WERI-Rb-1 (cell line): Measurements from ENCODE around the gene RFTN1.

Experiments used
- DNase-seq: peaks from one replicate; pipeline ENCODE4 v3.0.0-alpha.2; 2020
- H3K27ac ChIP-seq: fragments of 250-450 bp; sonication (Bioruptor Pico); 2 replicates; pipeline ENCODE4 v1.5.1; 2020; ENCODE audit warnings: mild to moderate bottlenecking, moderate library complexity
- H3K27me3 ChIP-seq: fragments of 250-450 bp; sonication (Bioruptor Pico); 2 replicates; pipeline ENCODE4 v1.5.1; 2021; ENCODE audit warnings: mild to moderate bottlenecking, low read depth, moderate library complexity; ENCODE audit not compliant: insufficient read depth, severe bottlenecking
- H3K36me3 ChIP-seq: fragments of 250-450 bp; sonication (Bioruptor Pico); 2 replicates; pipeline ENCODE4 v1.5.1; 2020; ENCODE audit warnings: mild to moderate bottlenecking, moderate library complexity
- H3K4me3 ChIP-seq: 2 replicates; pipeline ENCODE4 v1.5.1; 2011; ENCODE audit warnings: low read depth, mild to moderate bottlenecking, control low read depth, low read length
- H3K9me3 ChIP-seq: fragments of 250-450 bp; sonication (Bioruptor Pico); 2 replicates; pipeline ENCODE4 v1.5.1; 2021; ENCODE audit warnings: mild to moderate bottlenecking, moderate library complexity; ENCODE audit not compliant: severe bottlenecking
- CTCF ChIP-seq: IDR thresholded peaks from 2 replicates; pipeline ENCODE4 v1.5.1; 2011; ENCODE audit warnings: low read depth, mild to moderate bottlenecking, control low read depth, inconsistent platforms, low read length

The RFTN1 gene

GRCh38 chr3:16468002-16468335 is 45.5 kb downstream of the RFTN1 start:
- H3K4me3 ChIP-seq, result no peak overlapping the region
- H3K27ac ChIP-seq, result no peak overlapping the region
- no peak for TF ChIP-seq CTCF
- no peaks in the 10 kb centered on the region for H3K9me3 ChIP-seq
- H3K27me3 ChIP-seq, result no peaks in the 10 kb centered on the region
- no peaks in the 10 kb centered on the region for H3K36me3 ChIP-seq
- DNase-seq, result no peak

- no peaks in the 10 kb centered on the region for H3K36me3 ChIP-seq
- no peaks in the 10 kb centered on the region for H3K9me3 ChIP-seq
- no peaks in the 10 kb centered on the region for H3K27me3 ChIP-seq
- no peak for TF ChIP-seq CTCF
- no peak for DNase-seq
- no peak overlapping the region for H3K4me3 ChIP-seq
- no peak overlapping the region for H3K27ac ChIP-seq
These were observed 46.1 kb downstream of the RFTN1 start for GRCh38 chr3:16467393-16467792.

GRCh38 chr3:16466822-16467221 is 46.7 kb downstream of the RFTN1 start:
- Histone ChIP-seq H3K27ac (no peak overlapping the region), H3K9me3 (no peaks in the 10 kb centered on the region), H3K4me3 (no peak overlapping the region), H3K27me3 (no peaks in the 10 kb centered on the region), H3K36me3 (no peaks in the 10 kb centered on the region)
- DNase-seq, result no peak
- no peak for TF ChIP-seq CTCF

GRCh38 chr3:16464511-16465148 is 48.9 kb downstream of the RFTN1 start:
- Histone ChIP-seq H3K9me3 (no peaks in the 10 kb centered on the region), H3K4me3 (no peak overlapping the region), H3K27ac (no peak overlapping the region), H3K27me3 (no peaks in the 10 kb centered on the region), H3K36me3 (no peaks in the 10 kb centered on the region)
- no peak for TF ChIP-seq CTCF
- no peak for DNase-seq

GRCh38 chr3:16463914-16464313 is 49.6 kb downstream of the RFTN1 start:
- TF ChIP-seq CTCF, result no peak
- no peaks in the 10 kb centered on the region for H3K36me3 ChIP-seq
- H3K27me3 ChIP-seq, result no peaks in the 10 kb centered on the region
- no peak overlapping the region for H3K27ac ChIP-seq
- DNase-seq, result no peak
- H3K4me3 ChIP-seq, result no peak overlapping the region
- no peaks in the 10 kb centered on the region for H3K9me3 ChIP-seq

- TF ChIP-seq CTCF, result no peak
- no peaks in the 10 kb centered on the region for H3K9me3 ChIP-seq
- no peaks in the 10 kb centered on the region for H3K27me3 ChIP-seq
- H3K36me3 ChIP-seq, result no peaks in the 10 kb centered on the region
- H3K27ac ChIP-seq, result no peak overlapping the region
- H3K4me3 ChIP-seq, result no peak overlapping the region
- no peak for DNase-seq
These were observed 50.4 kb downstream of the RFTN1 start for GRCh38 chr3:16463119-16463518.
